Left kidney (tissue), 2 donors: ENCODE measurements around the gene USP30. TPM values are rescaled to one million over a fixed set of nuclear protein-coding genes. Genes with fewer than 3 reads are reported as not detected.

Experiments used
- DNase-seq: peaks from one replicate; pipeline ENCODE4 v3.0.0-alpha.2; 2013
- polyA plus RNA-seq: library from polyadenylated mRNA; unstranded; fragments of 120-200 nt; gene quantifications from one replicate; pipeline ENCODE4 v1.2.1, GENCODE V29; 2013; ENCODE audit not compliant: insufficient read length

The USP30 gene
- polyA plus RNA-seq, 1 donor: 30.5 TPM

DNA sequence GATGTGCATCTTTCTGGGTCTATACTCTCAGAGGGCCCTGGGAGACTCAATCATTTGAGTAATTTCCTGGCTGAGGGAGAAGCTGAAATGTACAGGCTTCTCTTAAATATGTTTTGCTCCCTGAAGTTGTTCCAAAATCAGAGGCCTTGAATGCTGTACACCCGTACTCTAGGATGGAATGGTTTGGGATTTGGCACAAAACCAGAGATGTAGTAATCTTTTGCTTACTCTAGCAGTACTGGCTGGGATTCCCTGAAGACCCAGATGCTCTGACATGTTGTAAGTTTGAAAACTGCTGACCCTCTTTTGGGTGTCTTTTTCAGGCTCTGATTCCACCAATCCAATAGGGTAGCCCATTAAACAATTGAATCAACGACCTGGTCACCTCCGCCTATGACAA lies 74.4 kb downstream of the USP30 start:
- DNase-seq: no peak

DNA sequence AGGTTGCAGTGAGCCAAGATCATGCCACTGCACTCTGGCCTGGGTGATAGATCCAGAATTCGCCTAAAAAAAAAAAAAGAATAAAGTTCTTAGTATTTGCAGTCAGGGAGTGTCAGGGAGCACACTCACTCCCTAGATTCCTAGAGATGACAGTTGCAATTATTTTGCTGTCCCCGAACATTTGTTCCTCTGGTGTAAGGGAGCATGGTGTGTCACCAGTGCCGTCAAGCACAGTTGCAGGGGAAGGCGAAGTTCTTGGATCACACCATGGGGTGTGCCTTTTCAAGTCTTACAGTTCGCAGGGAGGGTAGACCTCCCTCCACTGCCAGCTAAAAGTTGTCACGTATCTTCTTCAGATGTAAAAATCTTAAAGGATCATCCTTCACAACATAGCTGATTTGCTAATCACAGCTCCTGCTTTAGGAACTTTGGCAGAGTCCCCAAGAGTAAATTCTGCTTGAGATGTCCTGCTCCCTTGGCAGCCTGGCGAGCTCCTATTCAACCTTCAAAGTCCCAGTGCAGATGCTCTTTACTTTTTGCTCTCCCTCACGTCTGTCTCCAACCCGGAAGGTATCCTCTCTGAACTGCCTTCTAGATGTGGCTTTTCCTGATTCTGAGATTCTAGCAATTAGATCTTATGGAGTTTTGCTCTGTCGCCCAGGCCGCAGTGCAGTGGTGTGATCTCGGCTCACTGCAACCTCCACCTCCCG lies 75.3 kb downstream of the USP30 start:
- no peak for DNase-seq

DNA sequence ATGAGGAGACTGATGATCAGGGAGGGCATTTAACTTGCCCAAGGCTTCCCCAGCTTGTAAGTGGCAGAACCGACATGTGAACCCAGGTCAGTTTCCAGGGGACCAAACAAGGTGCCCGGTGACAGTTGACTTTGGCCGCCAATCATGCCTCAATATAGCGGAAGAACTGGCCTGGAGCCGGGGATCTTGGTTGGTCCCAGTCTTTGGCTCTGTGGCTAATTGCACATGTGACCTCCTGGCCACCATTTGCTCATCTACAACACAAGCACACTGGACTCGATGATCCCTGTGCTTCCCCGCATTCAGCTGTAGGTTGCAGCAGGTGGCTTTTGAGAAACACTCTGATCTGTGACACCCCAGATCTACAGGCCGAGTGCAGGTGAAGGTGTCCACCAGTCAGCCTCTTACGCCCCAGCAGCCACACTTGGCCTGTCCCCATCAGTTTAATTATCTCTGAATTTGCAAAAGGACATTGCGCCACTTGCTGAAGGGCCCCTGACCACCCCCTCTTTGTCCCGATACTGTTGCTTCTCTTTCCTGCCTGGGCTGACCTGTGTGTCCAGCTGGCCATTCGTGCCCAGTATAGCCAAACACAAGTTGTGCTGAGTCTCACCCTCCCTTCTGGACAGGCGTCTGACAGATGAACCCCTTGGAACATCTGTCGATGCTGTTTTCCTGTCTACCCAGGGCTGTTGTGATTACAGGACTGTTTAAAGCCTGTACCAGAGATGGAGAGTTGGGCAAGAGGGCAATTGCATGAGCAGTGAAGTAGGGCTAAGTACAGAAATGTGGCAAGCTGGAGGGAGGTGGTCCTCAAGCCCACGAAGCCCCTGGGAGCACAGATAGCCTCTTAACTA lies 78.1 kb downstream of the USP30 start:
- DNase-seq: no peak

DNA sequence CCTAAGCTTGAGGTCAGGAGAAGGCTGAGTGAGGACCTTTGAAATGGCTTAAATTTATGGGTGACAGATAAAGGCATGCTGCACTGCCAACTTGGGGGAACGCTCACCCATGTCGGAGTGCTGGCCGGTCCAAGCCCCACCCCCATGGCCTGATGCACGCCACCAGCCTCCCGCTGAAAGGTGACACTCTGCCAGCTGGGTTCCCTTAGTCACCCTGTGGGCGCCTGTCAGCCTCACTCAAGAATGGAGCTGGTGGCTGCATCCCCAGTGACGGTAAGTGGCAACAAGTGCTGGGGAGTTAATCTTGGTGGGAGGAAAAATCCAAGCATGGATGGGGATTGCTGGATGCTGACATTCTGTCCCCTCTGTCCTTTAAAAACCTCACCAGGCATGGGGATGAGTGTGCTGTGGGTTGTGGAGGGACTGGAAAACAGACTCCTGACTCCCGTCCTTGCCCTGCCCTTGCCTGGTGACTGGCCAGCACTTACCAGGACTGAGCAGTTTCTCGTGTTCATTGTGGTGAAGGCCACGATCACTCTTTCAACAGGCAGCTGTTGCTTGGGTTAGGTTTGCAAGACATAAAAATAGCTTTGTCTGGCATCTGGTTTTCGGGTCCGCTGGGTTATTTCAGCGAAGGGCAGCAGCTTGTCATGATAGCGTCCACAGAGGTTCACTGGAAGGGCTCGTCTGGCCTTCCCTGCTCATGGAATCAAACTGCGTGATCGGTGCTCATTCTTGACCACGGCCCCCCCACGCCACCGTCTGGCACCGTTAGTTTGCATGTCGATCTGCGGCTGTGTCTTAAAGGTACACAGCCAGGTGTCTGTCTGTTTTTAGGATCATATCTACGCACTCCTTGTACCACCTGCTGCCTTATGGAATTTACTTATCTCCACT lies 79.0 kb downstream of the USP30 start:
- DNase-seq: peak; percentile 55

DNA sequence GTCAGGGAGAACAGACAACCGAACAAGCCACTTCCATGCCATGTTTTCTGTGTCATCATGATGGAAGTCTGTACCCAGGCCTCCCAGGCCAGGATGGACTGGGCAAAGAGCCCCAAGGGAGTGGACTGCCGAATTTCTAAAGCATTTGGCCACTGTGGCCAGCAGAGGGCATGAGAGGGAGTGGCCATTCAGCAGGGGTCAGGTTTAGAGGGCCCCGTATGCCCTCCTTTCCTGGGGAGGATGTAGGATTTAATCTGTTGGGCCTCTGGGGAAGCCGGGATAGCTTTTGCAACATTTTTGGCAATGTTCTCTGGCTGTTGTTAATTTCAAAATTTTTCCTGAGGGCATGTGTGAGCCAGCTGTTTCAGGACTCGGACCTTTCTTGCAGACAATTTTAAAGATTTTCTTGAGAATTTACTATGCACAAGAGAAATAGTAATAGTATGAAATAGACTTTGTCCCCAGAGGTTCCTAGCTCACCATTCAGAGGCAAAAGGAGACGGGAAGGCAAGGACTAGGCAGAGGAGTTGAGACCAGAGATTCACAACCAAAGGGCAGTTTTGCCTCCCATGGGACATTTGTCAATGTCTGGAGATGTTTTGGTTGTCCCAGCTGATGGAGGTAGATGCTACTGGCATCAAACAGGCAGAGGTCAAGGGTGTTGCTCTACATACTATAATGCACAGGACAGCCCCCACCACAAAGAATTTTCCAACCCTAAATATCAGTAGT lies 82.0 kb downstream of the USP30 start:
- no peak for DNase-seq

DNA sequence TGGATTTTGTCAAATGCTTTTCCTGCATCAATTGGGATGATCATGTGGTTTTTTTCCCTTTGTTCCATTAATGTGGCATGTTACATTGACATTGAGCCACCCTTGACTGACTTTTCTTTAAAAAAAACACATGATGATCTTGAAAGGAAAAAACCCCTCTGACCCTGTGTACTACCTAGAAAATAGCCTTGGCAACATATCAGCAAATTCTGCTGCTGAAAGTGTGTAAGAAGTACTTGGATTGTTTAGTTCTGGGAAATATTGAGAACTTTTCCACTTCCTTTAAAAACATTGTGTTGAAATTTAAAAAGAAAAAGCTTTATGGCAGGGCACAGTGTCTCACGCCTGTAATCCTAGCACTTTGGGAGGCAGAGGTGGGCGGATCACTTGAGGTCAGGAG lies 84.7 kb downstream of the USP30 start:
- DNase-seq: no peak

Other genes starting within 250 kb of the USP30 start
- gene SSH1, start 195.0 kb upstream of the USP30 start, polyA plus RNA-seq: 22.9 TPM
- gene DAO, start 172.5 kb upstream of the USP30 start, polyA plus RNA-seq: 0.58 TPM
- 0.10 TPM for gene SVOP, start 31.5 kb upstream of the USP30 start, polyA plus RNA-seq
- 30.0 TPM for gene ALKBH2, start 40.9 kb downstream of the USP30 start, polyA plus RNA-seq
- 71.0 TPM for gene UNG, start 45.0 kb downstream of the USP30 start, polyA plus RNA-seq
- gene ACACB, start 64.0 kb downstream of the USP30 start, polyA plus RNA-seq: 28.2 TPM